AG04449 (cell line): Measurements from ENCODE around the gene RHBG.

ENCODE experiments used
- CTCF ChIA-PET: fragments of 350-600 bp; formaldehyde crosslinking; extraction: SDS; loops from one replicate; lab custom pipeline; 2021; ENCODE audit warnings: antibody characterized with exemption; lab: Yijun Ruan, JAX
- POLR2A ChIA-PET: fragments of 400-600, 350-600 bp; formaldehyde crosslinking; extraction: SDS; loops from one replicate; lab custom pipeline; 2020; ENCODE audit warnings: antibody characterized with exemption, inconsistent platforms; lab: Yijun Ruan, JAX
- DNase-seq: peaks from one replicate; pipeline ENCODE4 v3.0.0-alpha.2; 2010; ENCODE audit warnings: low read depth, low spot score
- H3K4me3 ChIP-seq: 2 replicates; pipeline ENCODE4 v1.5.1; 2011; ENCODE audit warnings: low read depth, mild to moderate bottlenecking, control low read depth, low read length
- CTCF ChIP-seq: IDR thresholded peaks from one replicate; pipeline ENCODE4 v1.5.1; 2011; ENCODE audit warnings: mild to moderate bottlenecking, moderate library complexity, low read length, control low read depth, inconsistent platforms; ENCODE audit not compliant: insufficient read depth; ENCODE audit errors: missing control alignments

RHBG gene

GRCh38 chr1:156391366-156391677 lies 22.3 kb downstream of the RHBG start:
- TF ChIP-seq CTCF: no peak
- ChIA-PET POLR2A (no interaction called here), CTCF (interaction anchor here (13.3 to 20.2 kb wide), 2 partner anchors 17 to 57 kb away, joined by 186 to 712 read pairs; partner anchors contain the start of gene RHBG)
- no peak for DNase-seq
- H3K4me3 ChIP-seq: no peak overlapping the region

- TF ChIP-seq CTCF: no peak
- CTCF ChIA-PET: interaction anchor here (1.0 to 20.2 kb wide), 2 partner anchors 13 to 56 kb away, joined by 3 to 712 read pairs; no protein-coding TSS in a partner anchor
- H3K4me3 ChIP-seq: no peak overlapping the region
- POLR2A ChIA-PET: no interaction called here
- DNase-seq: no peak
These were observed 22.7 kb downstream of the RHBG start for GRCh38 chr1:156391701-156392100.

- CTCF ChIA-PET: interaction anchor here (1.0 to 20.2 kb wide), 2 partner anchors 13 to 56 kb away, joined by 3 to 712 read pairs; no protein-coding TSS in a partner anchor
- POLR2A ChIA-PET: no interaction called here
- no peak for TF ChIP-seq CTCF
- no peak overlapping the region for H3K4me3 ChIP-seq
- no peak for DNase-seq
These were observed 23.4 kb downstream of the RHBG start for GRCh38 chr1:156392452-156392853.

GRCh38 chr1:156393095-156393494 lies 24.1 kb downstream of the RHBG start:
- POLR2A ChIA-PET: no interaction called here
- CTCF ChIA-PET: interaction anchor here (1.1 to 20.2 kb wide), 4 partner anchors 9 to 265 kb away, joined by 3 to 712 read pairs (median 5); no protein-coding TSS in a partner anchor
- H3K4me3 ChIP-seq: no peak overlapping the region
- TF ChIP-seq CTCF: no peak
- no peak for DNase-seq

GRCh38 chr1:156394082-156394481 lies 25.1 kb downstream of the RHBG start:
- POLR2A ChIA-PET: no interaction called here
- DNase-seq: no peak
- no peak overlapping the region for H3K4me3 ChIP-seq
- CTCF ChIA-PET: interaction anchor here (1.3 to 20.2 kb wide), 4 partner anchors 9 to 264 kb away, joined by 5 to 712 read pairs (median 46); no protein-coding TSS in a partner anchor
- no peak for TF ChIP-seq CTCF

- DNase-seq: no peak
- POLR2A ChIA-PET: no interaction called here
- CTCF ChIA-PET: interaction anchor here (9.4 kb wide), 1 partner anchor 10 kb away, joined by 88 read pairs; no protein-coding TSS in a partner anchor
- H3K4me3 ChIP-seq: no peak overlapping the region
- TF ChIP-seq CTCF: no peak
These were observed 25.9 kb downstream of the RHBG start for GRCh38 chr1:156394835-156395461.
